ENCODE data around the gene IKZF3.

DNA sequence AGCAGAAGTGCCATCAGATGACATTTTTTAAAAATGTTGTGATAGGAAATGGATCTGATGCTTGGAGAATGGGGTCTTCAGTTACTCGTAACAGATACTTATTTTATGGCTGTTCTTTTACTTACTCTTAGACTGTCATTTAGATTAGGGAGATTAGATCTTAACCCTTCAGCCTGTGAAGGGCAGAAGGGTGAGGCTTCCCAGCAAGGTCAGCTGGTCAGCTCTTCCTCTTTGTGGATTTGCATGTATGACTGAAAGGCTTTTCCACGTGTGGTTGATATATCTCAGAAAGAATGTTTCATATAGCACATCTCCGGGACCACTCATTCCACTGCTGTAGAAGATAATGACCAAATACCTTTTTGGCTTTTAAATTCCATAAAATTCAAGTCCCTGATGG is 98.9 kb downstream of the IKZF3 start:
- TF ChIP-seq, protein P1, sequence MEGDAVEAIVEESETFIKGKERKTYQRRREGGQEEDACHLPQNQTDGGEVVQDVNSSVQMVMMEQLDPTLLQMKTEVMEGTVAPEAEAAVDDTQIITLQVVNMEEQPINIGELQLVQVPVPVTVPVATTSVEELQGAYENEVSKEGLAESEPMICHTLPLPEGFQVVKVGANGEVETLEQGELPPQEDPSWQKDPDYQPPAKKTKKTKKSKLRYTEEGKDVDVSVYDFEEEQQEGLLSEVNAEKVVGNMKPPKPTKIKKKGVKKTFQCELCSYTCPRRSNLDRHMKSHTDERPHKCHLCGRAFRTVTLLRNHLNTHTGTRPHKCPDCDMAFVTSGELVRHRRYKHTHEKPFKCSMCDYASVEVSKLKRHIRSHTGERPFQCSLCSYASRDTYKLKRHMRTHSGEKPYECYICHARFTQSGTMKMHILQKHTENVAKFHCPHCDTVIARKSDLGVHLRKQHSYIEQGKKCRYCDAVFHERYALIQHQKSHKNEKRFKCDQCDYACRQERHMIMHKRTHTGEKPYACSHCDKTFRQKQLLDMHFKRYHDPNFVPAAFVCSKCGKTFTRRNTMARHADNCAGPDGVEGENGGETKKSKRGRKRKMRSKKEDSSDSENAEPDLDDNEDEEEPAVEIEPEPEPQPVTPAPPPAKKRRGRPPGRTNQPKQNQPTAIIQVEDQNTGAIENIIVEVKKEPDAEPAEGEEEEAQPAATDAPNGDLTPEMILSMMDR (tag by site-specific recombination; IDR thresholded peaks at IDR 0.05) = no peak
- TF ChIP-seq ZSCAN5A (tag by site-specific recombination; IDR thresholded peaks at IDR 0.05) = no peak
- TF ChIP-seq MYNN (tag by site-specific recombination; IDR thresholded peaks at IDR 0.05; ENCODE audit: borderline replicate concordance) = no peak
- TF ChIP-seq ZNF239 (tag by site-specific recombination; IDR thresholded peaks at IDR 0.05) = no peak
- TF ChIP-seq, protein P2, sequence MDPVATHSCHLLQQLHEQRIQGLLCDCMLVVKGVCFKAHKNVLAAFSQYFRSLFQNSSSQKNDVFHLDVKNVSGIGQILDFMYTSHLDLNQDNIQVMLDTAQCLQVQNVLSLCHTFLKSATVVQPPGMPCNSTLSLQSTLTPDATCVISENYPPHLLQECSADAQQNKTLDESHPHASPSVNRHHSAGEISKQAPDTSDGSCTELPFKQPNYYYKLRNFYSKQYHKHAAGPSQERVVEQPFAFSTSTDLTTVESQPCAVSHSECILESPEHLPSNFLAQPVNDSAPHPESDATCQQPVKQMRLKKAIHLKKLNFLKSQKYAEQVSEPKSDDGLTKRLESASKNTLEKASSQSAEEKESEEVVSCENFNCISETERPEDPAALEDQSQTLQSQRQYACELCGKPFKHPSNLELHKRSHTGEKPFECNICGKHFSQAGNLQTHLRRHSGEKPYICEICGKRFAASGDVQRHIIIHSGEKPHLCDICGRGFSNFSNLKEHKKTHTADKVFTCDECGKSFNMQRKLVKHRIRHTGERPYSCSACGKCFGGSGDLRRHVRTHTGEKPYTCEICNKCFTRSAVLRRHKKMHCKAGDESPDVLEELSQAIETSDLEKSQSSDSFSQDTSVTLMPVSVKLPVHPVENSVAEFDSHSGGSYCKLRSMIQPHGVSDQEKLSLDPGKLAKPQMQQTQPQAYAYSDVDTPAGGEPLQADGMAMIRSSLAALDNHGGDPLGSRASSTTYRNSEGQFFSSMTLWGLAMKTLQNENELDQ (tag by site-specific recombination; IDR thresholded peaks at IDR 0.05; ENCODE audit: low read depth) = no peak
- TF ChIP-seq ZNF571 (tag by site-specific recombination; IDR thresholded peaks at IDR 0.05) = no peak
- no peak for TF ChIP-seq ZFP69B (tag by site-specific recombination; IDR thresholded peaks at IDR 0.05)
- TF ChIP-seq ZBTB20 (tag by site-specific recombination; IDR thresholded peaks at IDR 0.05) = no peak
